ENCODE data around the gene SAMD4A.

Gene SAMD4A

GRCh38 chr14:54590481-54590880, 23.6 kb downstream of the SAMD4A start:
- Histone ChIP-seq H3K36me3 (ENCODE audit: insufficient read depth, low read length) (no peaks in the 10 kb centered on the region), H3K9me3 (ENCODE audit: low read length) (no peaks in the 10 kb centered on the region), H3K79me2 (ENCODE audit: insufficient read depth, low read length) (no peaks in the 10 kb centered on the region), H3K27me3 (ENCODE audit: insufficient read depth, low read length) (no peaks in the 10 kb centered on the region), H3K9ac (ENCODE audit: low read length) (no peak overlapping the region), H3K27ac (ENCODE audit: low read depth, low read length, poor library complexity, severe bottlenecking) (no peak overlapping the region), H3F3A (ENCODE audit: insufficient read depth, low read length) (no peaks in the 10 kb centered on the region), H3K4me1 (ENCODE audit: insufficient read depth, low read length, severe bottlenecking) (no peaks in the 10 kb centered on the region), H3K4me3 (ENCODE audit: low read depth, low read length, poor library complexity, severe bottlenecking) (no peak overlapping the region), H3K9me2 (ENCODE audit: low read depth, low read length) (no peaks in the 10 kb centered on the region), H4K20me1 (ENCODE audit: insufficient read depth, low read length) (no peaks in the 10 kb centered on the region), H2AFZ (ENCODE audit: low read length) (no peak overlapping the region), H3K4me2 (ENCODE audit: low read length) (no peak overlapping the region)
- no peak for TF ChIP-seq EZH2 (IDR thresholded peaks at IDR 0.05; ENCODE audit: borderline replicate concordance, low read length)
- no peak for TF ChIP-seq CTCF (IDR thresholded peaks at IDR 0.05; ENCODE audit: low read length)

- no peaks in the 10 kb centered on the region for H3K36me3 ChIP-seq (ENCODE audit: insufficient read depth, low read length)
- H3K9me2 ChIP-seq (ENCODE audit: low read depth, low read length), result no peaks in the 10 kb centered on the region
- H3K4me3 ChIP-seq (ENCODE audit: low read depth, low read length, poor library complexity, severe bottlenecking), result no peak overlapping the region
- H2AFZ ChIP-seq (ENCODE audit: low read length), result no peak overlapping the region
- no peaks in the 10 kb centered on the region for H3K79me2 ChIP-seq (ENCODE audit: insufficient read depth, low read length)
- H3F3A ChIP-seq (ENCODE audit: insufficient read depth, low read length), result no peaks in the 10 kb centered on the region
- no peaks in the 10 kb centered on the region for H3K4me1 ChIP-seq (ENCODE audit: insufficient read depth, low read length, severe bottlenecking)
- no peaks in the 10 kb centered on the region for H3K9me3 ChIP-seq (ENCODE audit: low read length)
- H3K9ac ChIP-seq (ENCODE audit: low read length), result no peak overlapping the region
- TF ChIP-seq EZH2 (IDR thresholded peaks at IDR 0.05; ENCODE audit: borderline replicate concordance, low read length) (no peak), CTCF (IDR thresholded peaks at IDR 0.05; ENCODE audit: low read length) (no peak)
- no peaks in the 10 kb centered on the region for H3K27me3 ChIP-seq (ENCODE audit: insufficient read depth, low read length)
- no peaks in the 10 kb centered on the region for H4K20me1 ChIP-seq (ENCODE audit: insufficient read depth, low read length)
- no peak overlapping the region for H3K4me2 ChIP-seq (ENCODE audit: low read length)
- H3K27ac ChIP-seq (ENCODE audit: low read depth, low read length, poor library complexity, severe bottlenecking), result no peak overlapping the region
These were observed 24.5 kb downstream of the SAMD4A start for GRCh38 chr14:54591461-54591860.

GRCh38 chr14:54591866-54592265, 24.9 kb downstream of the SAMD4A start:
- H3K4me2 ChIP-seq (ENCODE audit: low read length), result no peak overlapping the region
- no peaks in the 10 kb centered on the region for H3K27me3 ChIP-seq (ENCODE audit: insufficient read depth, low read length)
- H3K27ac ChIP-seq (ENCODE audit: low read depth, low read length, poor library complexity, severe bottlenecking), result no peak overlapping the region
- H3K79me2 ChIP-seq (ENCODE audit: insufficient read depth, low read length), result no peaks in the 10 kb centered on the region
- no peaks in the 10 kb centered on the region for H4K20me1 ChIP-seq (ENCODE audit: insufficient read depth, low read length)
- H2AFZ ChIP-seq (ENCODE audit: low read length), result no peak overlapping the region
- H3F3A ChIP-seq (ENCODE audit: insufficient read depth, low read length), result no peaks in the 10 kb centered on the region
- no peaks in the 10 kb centered on the region for H3K4me1 ChIP-seq (ENCODE audit: insufficient read depth, low read length, severe bottlenecking)
- no peaks in the 10 kb centered on the region for H3K9me2 ChIP-seq (ENCODE audit: low read depth, low read length)
- no peak overlapping the region for H3K4me3 ChIP-seq (ENCODE audit: low read depth, low read length, poor library complexity, severe bottlenecking)
- no peaks in the 10 kb centered on the region for H3K36me3 ChIP-seq (ENCODE audit: insufficient read depth, low read length)
- no peak overlapping the region for H3K9ac ChIP-seq (ENCODE audit: low read length)
- no peaks in the 10 kb centered on the region for H3K9me3 ChIP-seq (ENCODE audit: low read length)
- TF ChIP-seq EZH2 (IDR thresholded peaks at IDR 0.05; ENCODE audit: borderline replicate concordance, low read length) (no peak), CTCF (IDR thresholded peaks at IDR 0.05; ENCODE audit: low read length) (no peak)

Measured in OCI-LY1 (cell line).